HepG2 (cell line): ENCODE measurements around the gene PCSK1.

Experiments used
- EZH2 ChIP-seq: conservative IDR thresholded peaks from 2 replicates; pipeline ENCODE4 v1.6.1; 2012; ENCODE audit warnings: mild to moderate bottlenecking, low read depth, low read length, moderate library complexity
- HDAC2 ChIP-seq: sonication (generic); formaldehyde crosslinking; IDR thresholded peaks from 2 replicates; pipeline ENCODE4 v1.4.0; 2020; ENCODE audit warnings: missing genetic modification reagents
- POLR2AphosphoS5 ChIP-seq: IDR thresholded peaks from 2 replicates; pipeline ENCODE4 v1.6.1; 2012; ENCODE audit warnings: low read depth, low read length
- TAF1 ChIP-seq: sonication (generic); formaldehyde crosslinking; IDR thresholded peaks from 2 replicates; pipeline ENCODE4 v1.4.0; 2020; ENCODE audit warnings: missing genetic modification reagents
- ZBTB38 ChIP-seq: sonication (generic); formaldehyde crosslinking; IDR thresholded peaks from 2 replicates; pipeline ENCODE4 v1.5.1; 2020; ENCODE audit warnings: mild to moderate bottlenecking, missing genetic modification reagents
- ZNF451 ChIP-seq: sonication (generic); formaldehyde crosslinking; IDR thresholded peaks from 2 replicates; pipeline ENCODE4 v1.5.0; 2020; ENCODE audit warnings: mild to moderate bottlenecking, missing genetic modification reagents
- ZNF605 ChIP-seq: sonication (generic); formaldehyde crosslinking; IDR thresholded peaks from 2 replicates; pipeline ENCODE4 v1.8.0; 2022; ENCODE audit warnings: mild to moderate bottlenecking, missing genetic modification reagents
- TF ChIP-seq, protein P1 (sequence below): sonication (generic); formaldehyde crosslinking; IDR thresholded peaks from 2 replicates; pipeline ENCODE4 v1.5.0; 2020; ENCODE audit warnings: mild to moderate bottlenecking, missing genetic modification reagents, moderate library complexity

DNA sequence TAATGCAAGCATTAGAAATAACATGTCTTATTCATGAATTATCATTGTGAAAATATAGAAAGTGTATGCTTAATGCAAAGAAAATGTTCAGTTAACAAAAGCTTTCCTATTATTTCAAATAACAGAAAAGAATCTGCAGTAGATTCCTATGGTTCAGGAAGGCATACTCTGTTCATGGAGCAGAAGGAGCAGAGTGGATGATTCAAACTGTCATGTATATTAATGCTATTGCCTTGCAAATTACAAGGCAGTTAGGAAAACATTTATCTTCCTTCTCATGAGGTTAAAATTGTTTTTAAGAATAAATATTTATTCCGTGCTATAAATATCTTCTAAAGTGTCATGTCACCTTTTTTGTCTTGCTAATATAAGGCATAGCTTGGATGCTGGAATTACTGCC lies 47.5 kb downstream of the PCSK1 start:
- no peak for TF ChIP-seq EZH2
- no peak for TF ChIP-seq ZNF451 (CRISPR knock-in tag)
- TF ChIP-seq HDAC2 (CRISPR knock-in tag), result no peak
- no peak for TF ChIP-seq POLR2AphosphoS5
- TF ChIP-seq ZBTB38 (CRISPR knock-in tag), result no peak
- TF ChIP-seq ZNF605 (CRISPR knock-in tag), result no peak
- TF ChIP-seq TAF1, result no peak
- TF ChIP-seq, protein P1, sequence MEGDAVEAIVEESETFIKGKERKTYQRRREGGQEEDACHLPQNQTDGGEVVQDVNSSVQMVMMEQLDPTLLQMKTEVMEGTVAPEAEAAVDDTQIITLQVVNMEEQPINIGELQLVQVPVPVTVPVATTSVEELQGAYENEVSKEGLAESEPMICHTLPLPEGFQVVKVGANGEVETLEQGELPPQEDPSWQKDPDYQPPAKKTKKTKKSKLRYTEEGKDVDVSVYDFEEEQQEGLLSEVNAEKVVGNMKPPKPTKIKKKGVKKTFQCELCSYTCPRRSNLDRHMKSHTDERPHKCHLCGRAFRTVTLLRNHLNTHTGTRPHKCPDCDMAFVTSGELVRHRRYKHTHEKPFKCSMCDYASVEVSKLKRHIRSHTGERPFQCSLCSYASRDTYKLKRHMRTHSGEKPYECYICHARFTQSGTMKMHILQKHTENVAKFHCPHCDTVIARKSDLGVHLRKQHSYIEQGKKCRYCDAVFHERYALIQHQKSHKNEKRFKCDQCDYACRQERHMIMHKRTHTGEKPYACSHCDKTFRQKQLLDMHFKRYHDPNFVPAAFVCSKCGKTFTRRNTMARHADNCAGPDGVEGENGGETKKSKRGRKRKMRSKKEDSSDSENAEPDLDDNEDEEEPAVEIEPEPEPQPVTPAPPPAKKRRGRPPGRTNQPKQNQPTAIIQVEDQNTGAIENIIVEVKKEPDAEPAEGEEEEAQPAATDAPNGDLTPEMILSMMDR, result no peak
